ENCODE results near the gene FBXL12.
"Not testable (repeated sequence)": the region's sequence is repeated elsewhere in the genome, so short reads cannot be mapped to it uniquely, and the experiment has no call there.

Gene FBXL12

DNA sequence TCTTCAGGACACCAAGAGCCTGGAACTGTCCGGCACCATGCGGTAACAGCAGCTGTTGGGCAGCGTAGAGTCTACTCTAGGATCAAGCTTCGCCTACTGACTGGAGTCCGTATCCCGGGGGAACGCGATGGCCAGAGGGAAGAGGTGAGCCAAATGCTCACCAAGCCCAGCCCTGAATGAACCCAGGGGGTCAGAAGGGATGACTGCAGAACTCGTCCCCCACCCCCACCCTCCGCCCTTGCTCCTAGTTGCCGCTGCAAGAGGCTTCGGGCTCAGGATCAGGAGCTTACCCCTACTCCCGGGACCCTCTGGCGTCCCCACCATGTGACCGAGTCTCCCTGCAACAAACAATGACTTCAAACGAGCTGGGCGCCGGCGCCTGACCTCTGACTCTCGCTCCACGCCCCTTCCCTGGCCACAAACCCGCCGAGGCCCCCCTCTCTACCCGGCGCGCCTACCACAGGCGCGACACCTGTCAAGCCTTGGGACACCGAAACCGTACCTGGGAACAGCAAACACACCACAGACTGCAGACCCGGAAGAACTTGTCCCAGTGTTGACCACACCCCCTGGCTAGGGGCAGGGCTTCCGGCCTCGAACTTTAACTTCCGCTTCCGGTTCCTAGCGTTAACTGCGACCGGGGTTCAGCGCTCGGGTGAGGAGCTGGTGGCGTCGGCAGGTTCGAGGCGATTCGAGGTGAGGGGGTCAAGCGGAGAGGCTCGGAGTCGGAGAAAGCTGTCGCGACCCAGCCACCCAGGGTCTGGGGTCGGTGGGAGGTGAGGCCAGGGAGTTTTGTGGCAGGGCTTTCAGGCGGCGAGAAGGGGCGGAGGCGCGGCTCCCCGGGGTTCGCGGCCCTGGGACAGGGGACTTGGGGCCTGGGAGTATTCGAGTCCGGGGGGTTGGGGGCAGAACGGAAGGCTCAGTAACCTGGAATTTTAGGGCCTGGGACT is 8.7 kb upstream of the FBXL12 start, which contains the start of gene UBL5:
TSS of gene UBL5 (plus strand) at position 630 of the 950 bp plus-strand sequence. CDS start 420 bp downstream, outside the sequence.
- DNase-seq = peak; percentile 92 to 93
- TF ChIP-seq GATA1 (IDR thresholded peaks at IDR 0.05; ENCODE audit: low read depth, low read length) (no peak), POLR2A (IDR thresholded peaks at IDR 0.05; ENCODE audit: low read length) (peak; percentile 90)

DNA sequence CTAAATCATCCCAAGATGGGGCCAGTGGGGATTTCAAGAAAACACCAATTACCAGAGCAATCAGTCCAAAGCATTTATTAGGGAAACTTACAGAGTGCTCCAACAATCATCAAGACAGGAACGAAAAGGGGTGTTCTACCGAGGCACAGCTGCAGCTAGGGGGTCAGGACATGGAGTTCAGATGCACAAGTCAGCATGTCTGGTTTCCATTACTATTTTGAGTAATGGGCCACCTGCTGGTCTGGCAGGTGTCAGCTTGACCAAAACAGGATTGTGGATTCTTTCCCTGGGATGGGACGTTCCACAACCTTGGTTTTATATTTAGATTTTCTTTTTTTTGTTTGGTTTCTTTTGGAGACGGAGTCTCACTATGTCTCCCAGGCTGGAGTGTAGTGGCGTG is 4.9 kb upstream of the FBXL12 start:
- no peak for TF ChIP-seq POLR2A (IDR thresholded peaks at IDR 0.05; ENCODE audit: low read length)
- TF ChIP-seq GATA1 (IDR thresholded peaks at IDR 0.05; ENCODE audit: low read depth, low read length) = no peak
- no peak for DNase-seq

DNA sequence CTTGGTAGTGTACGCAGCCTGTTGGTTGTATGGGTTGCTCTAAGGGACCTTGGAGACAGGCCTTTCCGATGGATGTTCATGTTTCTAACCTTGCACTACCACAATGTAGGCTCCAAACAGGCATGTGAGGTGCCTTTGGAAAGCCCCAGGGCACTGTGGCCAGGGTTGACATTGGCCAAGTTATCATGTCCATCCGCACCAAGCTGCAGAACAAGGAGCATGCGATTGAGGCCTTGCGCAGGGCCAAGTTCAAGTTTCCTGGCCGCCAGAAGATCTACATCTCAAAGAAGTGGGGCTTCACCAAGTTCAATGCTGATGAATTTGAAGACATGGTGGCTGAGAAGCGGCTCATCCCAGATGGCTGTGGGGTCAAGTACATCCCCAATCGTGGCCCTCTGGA is 1.2 kb upstream of the FBXL12 start:
- DNase-seq = not testable (repeated sequence)

DNA sequence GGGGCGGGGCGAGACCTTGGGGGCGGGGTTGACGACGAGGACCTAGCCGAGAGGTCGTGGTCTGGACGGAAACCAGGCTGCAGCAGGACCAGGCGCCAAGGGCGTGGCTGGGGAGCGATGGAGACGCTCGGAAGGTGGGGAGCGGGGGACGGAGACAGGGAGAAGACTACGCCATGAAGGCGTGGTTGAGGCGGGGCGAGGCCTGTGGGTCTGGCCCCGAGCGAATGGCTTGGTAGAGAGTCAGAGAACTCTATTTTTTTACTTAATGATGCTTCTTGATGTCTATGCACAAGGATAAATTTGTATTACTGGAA is 674 bp upstream of the FBXL12 start:
- TF ChIP-seq GATA1 (IDR thresholded peaks at IDR 0.05; ENCODE audit: low read depth, low read length) (no peak), POLR2A (IDR thresholded peaks at IDR 0.05; ENCODE audit: low read length) (no peak)
- no peak for DNase-seq

DNA sequence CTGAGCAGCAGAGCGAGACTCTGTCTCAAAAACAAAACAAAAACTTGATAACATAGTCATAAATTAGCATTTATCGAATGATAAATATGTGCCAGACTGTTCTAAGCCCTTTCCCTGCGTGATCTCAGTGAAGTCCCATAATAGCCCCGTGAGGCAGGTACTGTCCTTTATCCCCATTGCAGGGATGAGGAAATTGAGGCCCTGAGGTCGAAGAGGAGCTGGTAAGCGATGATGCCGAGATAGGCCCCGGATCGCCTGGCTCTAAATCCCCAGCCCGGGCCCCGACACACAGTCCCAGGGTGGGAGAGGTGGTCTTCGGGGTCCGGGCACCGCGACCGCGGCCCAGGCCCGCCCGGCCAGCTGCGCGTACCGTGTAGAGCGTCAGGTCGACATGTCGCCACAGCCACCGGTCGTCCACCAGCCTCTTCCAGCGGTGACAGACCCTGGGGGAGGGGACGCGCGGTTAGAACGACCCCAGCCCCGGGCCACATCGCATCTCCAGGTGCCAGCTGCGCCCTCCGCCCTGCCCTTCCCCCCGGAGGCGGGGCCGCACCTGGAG is 625 bp downstream of the FBXL12 start:
- no peak for TF ChIP-seq POLR2A (IDR thresholded peaks at IDR 0.05; ENCODE audit: low read length)
- no peak for TF ChIP-seq GATA1 (IDR thresholded peaks at IDR 0.05; ENCODE audit: low read depth, low read length)
- DNase-seq = no peak

DNA sequence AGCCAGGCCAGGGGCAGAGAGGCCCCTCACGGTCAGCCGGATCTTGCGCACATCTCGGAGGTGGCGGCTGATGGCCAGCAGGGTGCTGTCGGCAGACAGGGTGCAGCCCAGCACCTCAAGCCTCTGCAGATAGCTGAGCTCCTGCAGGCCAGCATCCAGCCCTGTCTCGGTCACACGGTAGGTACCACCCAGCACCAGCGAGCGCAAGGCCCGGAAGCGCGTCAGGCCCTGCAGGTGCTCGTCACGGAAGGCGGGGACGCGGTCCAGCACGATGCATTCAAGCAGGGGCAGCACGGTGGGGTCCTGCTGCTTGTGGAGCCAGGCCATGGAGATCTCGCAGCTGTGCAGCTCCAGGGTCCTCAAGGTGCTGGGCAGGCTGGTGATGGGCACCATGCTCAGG is 7.7 kb downstream of the FBXL12 start:
- TF ChIP-seq POLR2A (IDR thresholded peaks at IDR 0.05; ENCODE audit: low read length) (no peak), GATA1 (IDR thresholded peaks at IDR 0.05; ENCODE audit: low read depth, low read length) (no peak)
- DNase-seq = no peak

DNA sequence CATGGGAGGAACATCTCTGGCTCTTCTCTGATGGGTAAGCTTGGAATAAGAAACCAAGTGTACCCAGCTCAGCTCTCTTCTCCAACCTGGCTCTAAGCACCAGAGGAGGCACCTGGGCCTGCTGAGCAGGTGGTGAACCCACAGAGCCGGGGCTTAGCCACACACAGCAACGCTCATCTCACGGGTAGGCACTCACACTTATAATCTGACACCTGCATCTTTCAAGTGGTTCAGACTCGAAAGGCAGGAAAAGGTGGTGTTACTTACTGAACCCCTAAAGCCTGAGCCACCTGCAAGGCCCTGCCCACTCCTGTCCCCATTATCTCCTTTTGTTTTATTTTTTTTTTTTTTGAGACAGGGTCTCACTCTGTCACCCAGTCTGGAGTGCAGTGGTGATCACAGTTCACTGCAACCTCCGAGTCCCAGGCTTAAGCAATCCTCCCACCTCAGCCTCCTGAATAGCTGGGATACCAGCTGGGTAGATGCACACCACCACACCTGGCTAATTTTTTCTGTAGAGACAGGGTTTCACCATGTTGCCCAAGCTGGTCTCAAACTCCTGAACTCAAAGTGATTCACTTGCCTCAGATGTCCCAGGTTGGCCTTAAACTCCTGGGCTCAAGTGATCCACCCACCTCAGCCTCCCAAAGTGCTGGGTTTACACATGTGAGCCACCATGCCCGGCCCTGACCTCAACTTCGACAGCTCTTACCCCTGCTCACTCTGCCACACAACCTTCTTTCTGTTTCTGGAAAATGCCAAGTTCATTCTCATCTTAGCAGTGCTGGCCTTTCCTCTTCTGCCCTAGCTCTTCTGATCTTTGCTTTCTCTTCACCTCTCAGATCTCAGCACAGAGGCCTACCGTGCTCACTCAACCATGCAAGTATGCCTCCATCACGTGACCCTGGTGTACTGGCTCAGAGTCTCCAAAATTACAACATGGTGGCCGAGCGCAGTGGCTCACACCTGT is 9.7 kb downstream of the FBXL12 start:
- TF ChIP-seq GATA1 (IDR thresholded peaks at IDR 0.05; ENCODE audit: low read depth, low read length) (no peak), POLR2A (IDR thresholded peaks at IDR 0.05; ENCODE audit: low read length) (no peak)
- no peak for DNase-seq

DNA sequence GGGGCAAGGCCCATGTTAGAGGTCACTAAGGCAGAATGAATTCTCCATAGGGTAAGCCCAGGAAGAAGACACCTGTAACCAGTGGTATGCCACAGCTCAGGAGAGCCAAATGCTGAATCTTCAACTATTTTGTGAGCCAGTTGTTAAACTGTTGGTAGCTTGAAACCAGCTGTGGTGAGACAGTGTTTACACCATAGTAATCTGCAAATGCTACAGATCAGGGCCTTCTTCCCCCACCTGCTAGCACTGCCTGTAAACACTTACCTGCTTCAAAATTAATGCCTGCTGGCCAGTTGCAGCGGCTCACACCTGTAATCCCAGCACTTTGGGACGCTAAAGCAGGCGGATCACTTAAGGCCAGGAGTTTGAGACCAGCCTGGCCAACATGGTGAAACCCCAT is 12.1 kb downstream of the FBXL12 start:
- DNase-seq = no peak
- TF ChIP-seq GATA1 (IDR thresholded peaks at IDR 0.05; ENCODE audit: low read depth, low read length) (no peak), POLR2A (IDR thresholded peaks at IDR 0.05; ENCODE audit: low read length) (no peak)

DNA sequence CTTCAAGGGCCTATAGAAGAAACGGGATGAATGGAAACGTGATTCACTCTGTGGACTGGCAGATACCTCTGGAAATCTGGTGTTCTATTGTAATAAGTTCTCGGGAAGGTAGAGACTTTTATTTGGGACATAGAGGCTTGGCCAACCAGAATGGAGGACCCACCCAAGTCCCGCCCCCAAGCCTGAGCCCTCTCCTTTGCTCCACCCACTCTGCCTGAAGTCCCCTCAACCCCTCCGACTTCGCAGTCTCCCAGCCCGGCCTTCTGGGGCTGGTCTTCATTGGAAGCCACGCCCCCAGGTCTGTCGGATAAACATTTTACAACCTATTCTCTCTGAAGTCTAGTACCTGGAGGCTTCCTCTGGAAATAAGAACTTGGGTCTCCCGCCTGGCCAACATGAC is 16.9 kb downstream of the FBXL12 start:
- DNase-seq = no peak
- TF ChIP-seq GATA1 (IDR thresholded peaks at IDR 0.05; ENCODE audit: low read depth, low read length) = no peak
- no peak for TF ChIP-seq POLR2A (IDR thresholded peaks at IDR 0.05; ENCODE audit: low read length)

DNA sequence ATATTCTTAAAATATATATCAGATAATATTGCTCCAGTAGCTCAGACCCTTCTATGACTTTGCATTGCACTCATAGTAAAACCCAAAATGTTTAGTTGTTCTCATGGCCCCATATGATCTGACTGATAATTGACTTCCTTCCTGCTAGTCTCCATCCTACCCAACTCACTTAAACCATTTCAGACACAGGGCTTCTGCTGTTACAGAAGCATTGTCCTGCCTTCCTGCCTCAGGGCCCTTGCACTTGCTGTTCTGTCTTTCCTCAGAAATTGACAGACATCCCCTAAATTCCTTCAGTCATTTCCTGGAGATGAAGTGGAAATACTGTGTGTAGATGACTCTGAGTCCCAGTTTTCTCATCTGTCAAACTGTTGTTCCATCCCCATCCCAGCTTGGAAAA is 19.7 kb downstream of the FBXL12 start:
- DNase-seq = no peak
- TF ChIP-seq GATA1 (IDR thresholded peaks at IDR 0.05; ENCODE audit: low read depth, low read length) (no peak), POLR2A (IDR thresholded peaks at IDR 0.05; ENCODE audit: low read length) (no peak)

DNA sequence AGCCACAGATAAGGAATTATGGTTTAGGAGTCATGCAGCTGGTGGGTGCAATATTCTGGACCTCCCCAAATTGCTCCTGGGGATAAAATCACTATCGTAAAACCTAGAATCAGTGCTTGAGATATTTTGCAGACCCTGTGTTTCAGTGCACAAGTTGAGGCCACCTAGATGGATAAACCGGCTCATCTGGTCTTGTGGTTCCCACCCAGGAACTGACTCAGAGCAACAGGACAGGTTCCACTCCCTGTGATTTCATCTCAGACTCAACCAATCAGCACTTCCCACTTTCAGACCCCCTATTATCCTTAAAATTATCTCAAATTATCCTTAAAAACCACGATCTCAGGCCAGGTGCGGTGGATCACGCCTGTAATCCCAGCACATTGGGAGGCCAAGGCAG is 21.0 kb downstream of the FBXL12 start:
- no peak for DNase-seq
- TF ChIP-seq GATA1 (IDR thresholded peaks at IDR 0.05; ENCODE audit: low read depth, low read length) = no peak
- TF ChIP-seq POLR2A (IDR thresholded peaks at IDR 0.05; ENCODE audit: low read length) = no peak

DNA sequence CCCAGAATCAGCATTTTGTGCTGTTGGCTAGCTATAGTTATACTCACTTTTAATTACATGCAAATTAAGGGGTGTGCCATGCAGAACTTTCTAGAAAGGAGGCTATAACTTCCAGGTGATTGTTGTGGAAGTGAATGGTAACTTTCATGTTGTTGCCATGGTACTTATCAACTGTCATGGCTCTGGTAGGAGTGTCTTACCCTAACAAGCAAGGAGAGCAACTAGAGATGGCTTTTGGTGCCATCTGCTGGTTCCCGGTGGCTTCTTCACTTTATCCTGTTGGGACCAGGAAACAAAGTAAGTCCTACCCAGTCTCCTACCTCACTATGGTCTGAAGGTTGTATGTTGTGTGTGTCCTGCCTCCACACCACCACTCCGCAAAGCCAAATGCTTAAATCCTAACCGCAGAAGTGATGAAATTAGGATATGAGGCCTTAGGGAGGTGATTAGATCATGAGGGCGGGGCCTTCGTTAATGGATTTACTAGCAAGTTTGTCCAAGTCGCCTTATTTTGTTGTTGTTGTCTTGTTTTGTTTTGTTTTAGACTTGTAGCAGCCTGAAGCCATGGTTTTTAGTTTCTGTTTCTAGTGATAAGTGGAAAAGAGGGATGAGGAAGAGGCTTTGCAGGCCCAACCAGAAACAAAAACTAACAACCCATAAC is 22.6 kb downstream of the FBXL12 start:
- no peak for TF ChIP-seq POLR2A (IDR thresholded peaks at IDR 0.05; ENCODE audit: low read length)
- no peak for TF ChIP-seq GATA1 (IDR thresholded peaks at IDR 0.05; ENCODE audit: low read depth, low read length)

DNA sequence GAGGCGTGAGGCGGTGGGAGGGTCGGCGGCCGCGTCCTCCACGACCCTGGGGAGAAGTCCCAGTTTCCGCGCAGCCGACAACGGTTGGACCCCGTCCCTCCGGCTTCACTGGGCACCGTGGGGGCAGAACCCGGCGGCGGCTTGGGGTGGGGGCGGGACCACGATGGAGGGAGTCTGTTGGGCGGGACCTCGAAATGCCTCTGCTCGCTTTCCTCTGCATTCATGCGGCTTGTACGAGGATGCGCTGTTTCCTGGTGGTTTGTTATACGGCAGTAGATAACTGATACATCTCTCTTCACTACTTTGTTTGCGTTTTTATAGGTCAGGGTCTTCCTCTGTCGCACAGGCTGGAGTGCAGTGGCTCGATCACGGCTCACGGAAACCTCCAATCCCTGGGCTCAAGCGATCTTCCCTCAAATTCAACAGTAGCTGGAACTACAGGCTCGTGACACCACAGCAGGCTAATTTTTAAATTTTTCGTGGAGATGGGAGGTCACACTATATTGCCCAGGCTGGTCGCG is 25.7 kb downstream of the FBXL12 start:
- DNase-seq = peak; percentile 57 to 58

More for the DNA sequence above, 22.6 kb downstream of the FBXL12 start:
- DNase-seq = peak; percentile 92 to 93

More for the DNA sequence above, 25.7 kb downstream of the FBXL12 start:
- no peak for TF ChIP-seq POLR2A (IDR thresholded peaks at IDR 0.05; ENCODE audit: low read length)
- TF ChIP-seq GATA1 (IDR thresholded peaks at IDR 0.05; ENCODE audit: low read depth, low read length) = no peak

Measured in erythroblast (primary cell).